ENCODE results near the gene MS4A7.

MS4A7 gene, protein sequence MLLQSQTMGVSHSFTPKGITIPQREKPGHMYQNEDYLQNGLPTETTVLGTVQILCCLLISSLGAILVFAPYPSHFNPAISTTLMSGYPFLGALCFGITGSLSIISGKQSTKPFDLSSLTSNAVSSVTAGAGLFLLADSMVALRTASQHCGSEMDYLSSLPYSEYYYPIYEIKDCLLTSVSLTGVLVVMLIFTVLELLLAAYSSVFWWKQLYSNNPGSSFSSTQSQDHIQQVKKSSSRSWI

DNA sequence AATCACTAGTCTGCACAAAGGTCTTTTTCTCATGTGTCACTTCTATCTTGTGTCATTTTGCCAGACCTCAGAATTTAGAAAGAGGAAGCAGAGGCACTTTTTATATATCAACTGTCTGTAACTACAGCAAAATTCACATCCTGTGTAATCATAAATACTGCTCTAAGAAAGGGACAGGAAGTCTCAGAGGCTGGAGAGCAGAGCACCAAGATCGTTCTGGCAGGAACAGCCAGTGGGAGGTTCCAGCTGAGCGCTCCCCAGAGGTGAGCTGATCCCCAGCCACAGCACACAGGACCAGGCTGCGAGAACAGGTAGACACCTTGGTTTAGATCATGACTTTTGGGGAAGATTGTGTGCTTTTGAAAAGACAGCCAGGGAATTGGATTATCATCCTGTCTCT lies at the start of gene MS4A7:
Gene MS4A7, plus strand, starts transcription at position 179 of the 400 bp plus-strand sequence. CDS start 4,610 bp downstream, outside the sequence.
- TF ChIP-seq, protein P1, sequence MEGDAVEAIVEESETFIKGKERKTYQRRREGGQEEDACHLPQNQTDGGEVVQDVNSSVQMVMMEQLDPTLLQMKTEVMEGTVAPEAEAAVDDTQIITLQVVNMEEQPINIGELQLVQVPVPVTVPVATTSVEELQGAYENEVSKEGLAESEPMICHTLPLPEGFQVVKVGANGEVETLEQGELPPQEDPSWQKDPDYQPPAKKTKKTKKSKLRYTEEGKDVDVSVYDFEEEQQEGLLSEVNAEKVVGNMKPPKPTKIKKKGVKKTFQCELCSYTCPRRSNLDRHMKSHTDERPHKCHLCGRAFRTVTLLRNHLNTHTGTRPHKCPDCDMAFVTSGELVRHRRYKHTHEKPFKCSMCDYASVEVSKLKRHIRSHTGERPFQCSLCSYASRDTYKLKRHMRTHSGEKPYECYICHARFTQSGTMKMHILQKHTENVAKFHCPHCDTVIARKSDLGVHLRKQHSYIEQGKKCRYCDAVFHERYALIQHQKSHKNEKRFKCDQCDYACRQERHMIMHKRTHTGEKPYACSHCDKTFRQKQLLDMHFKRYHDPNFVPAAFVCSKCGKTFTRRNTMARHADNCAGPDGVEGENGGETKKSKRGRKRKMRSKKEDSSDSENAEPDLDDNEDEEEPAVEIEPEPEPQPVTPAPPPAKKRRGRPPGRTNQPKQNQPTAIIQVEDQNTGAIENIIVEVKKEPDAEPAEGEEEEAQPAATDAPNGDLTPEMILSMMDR (IDR thresholded peaks at IDR 0.05; ENCODE audit: low read depth, low read length, missing control alignments): no peak
- no peak for DNase-seq (ENCODE audit: extremely low read depth, low read depth)
- H3K4me3 ChIP-seq (replicated peaks; ENCODE audit: low read depth, low read length): no peak within 1 kb of the TSS

DNA sequence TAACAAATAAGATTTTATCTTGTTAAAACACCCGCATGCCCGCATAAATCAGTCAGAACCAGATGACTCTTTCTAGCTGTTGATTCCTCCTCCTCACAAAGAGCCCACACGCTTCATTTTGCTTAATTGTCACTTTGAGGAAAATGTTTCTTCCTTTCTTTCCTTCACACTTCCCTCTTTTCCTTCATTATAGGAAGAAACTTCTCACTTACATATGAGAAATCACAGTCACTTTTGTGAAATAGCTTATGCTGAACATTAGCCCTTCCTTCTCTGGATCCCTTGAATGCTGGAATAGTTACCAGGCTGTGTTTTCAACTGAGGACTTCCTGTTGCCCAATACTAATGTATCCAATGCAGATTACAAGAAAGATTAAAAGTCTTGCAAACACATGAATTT lies 45.5 kb upstream of the MS4A7 start:
- TF ChIP-seq, protein P1 (IDR thresholded peaks at IDR 0.05; ENCODE audit: low read depth, low read length, missing control alignments): no peak
- no peak overlapping the region for H3K4me3 ChIP-seq (replicated peaks; ENCODE audit: low read depth, low read length)
- DNase-seq (ENCODE audit: extremely low read depth, low read depth): no peak

DNA sequence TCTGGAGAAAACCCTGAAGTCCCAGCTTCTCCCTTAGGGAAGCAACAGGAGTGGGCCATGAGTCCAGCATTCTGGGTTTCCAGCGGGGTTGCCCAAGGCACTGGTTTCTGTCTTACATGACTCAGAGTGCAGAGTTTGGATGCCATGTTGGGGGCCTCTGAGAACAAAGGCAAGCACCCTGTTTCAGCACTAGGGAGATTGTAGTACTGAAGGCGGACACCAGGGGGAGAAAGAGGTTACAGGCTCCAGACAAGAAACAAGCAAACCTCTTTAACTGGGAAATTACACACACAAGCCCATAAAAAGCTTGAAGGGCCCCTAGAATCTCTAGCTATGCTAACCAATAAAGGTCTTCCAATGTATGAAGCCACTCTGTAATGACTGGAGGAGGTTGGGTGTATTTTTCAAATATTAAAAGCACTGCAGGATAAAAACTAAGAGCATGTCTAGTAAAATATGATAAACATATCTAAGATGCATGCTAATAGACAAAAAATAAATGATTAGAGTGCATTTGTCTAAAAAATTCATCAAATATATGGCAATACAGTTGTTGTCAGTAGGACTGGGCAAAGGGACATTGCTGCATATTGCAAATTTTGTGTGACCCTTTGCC lies 44.2 kb upstream of the MS4A7 start:
- H3K4me3 ChIP-seq (replicated peaks; ENCODE audit: low read depth, low read length): no peak overlapping the region
- TF ChIP-seq, protein P1 (IDR thresholded peaks at IDR 0.05; ENCODE audit: low read depth, low read length, missing control alignments): peak; percentile 60
- peak; percentile 2 for DNase-seq (ENCODE audit: extremely low read depth, low read depth)

GRCh38 chr11:60336767-60337391 lies 41.5 kb upstream of the MS4A7 start:
- TF ChIP-seq, protein P1 (IDR thresholded peaks at IDR 0.05; ENCODE audit: low read depth, low read length, missing control alignments): no peak
- DNase-seq (ENCODE audit: extremely low read depth, low read depth): no peak
- no peak overlapping the region for H3K4me3 ChIP-seq (replicated peaks; ENCODE audit: low read depth, low read length)

GRCh38 chr11:60338053-60338452 lies 40.3 kb upstream of the MS4A7 start:
- DNase-seq (ENCODE audit: extremely low read depth, low read depth): no peak
- TF ChIP-seq, protein P1 (IDR thresholded peaks at IDR 0.05; ENCODE audit: low read depth, low read length, missing control alignments): no peak
- no peak overlapping the region for H3K4me3 ChIP-seq (replicated peaks; ENCODE audit: low read depth, low read length)

DNA sequence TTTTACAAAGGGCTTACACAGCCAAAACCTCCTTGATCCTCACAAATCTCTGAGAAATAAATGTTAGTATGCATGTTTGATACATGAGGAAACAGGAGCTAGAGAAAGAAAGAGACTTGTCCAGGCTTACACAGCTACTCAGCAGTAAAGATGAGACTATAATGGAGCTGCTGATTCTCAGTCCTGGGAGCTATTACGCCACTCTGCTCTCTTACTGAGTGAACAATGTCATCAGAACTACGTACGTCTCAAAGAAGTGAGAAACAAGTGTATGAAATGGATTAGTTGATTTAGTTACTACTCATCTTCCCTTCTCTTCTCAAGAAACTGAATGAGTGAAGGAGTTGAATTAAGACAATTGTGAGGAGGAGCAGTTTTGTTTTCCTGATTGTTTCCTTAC lies 39.0 kb upstream of the MS4A7 start:
- TF ChIP-seq, protein P1 (IDR thresholded peaks at IDR 0.05; ENCODE audit: low read depth, low read length, missing control alignments): no peak
- no peak overlapping the region for H3K4me3 ChIP-seq (replicated peaks; ENCODE audit: low read depth, low read length)
- DNase-seq (ENCODE audit: extremely low read depth, low read depth): no peak

Measured in HFF-Myc (cell line).